ENCODE results near the gene SETSIP.
"Not testable (repeated sequence)": the region's sequence is repeated elsewhere in the genome, so short reads cannot be mapped to it uniquely, and the experiment has no call there.

Gene SETSIP

DNA sequence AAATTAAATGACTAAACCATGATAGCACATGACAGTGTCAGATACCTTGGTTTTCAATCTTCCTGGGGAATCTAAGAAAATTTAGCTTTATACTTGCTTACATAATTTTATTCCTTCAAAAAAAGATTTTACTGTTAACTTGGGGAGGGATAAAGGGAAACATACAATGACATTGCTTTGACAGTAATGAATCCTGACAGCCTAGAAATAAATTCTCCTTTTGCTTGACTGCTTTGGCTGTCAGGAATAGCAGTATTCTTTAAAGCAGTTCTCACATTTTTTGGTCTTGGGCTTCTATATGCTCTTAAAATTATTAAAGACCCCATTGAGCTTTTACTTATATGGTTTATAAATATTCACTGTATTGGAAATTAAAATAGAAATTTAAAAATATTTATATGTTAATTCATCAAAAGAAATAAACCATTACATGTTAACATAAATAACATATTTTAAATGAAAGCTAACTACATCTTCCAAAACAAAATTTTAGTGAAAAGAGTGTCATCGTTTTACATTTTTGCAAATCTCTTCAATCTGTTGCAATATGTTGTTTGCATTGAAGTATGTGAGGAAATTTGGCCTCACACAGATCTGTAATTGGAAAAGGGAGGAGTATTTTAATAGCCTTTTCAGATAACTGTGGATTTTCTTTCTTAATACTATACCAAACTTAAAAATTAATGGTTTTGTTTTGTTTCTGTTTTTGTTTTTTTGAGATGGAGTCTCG lies 29.3 kb downstream of the SETSIP start:
- no peak for DNase-seq

DNA sequence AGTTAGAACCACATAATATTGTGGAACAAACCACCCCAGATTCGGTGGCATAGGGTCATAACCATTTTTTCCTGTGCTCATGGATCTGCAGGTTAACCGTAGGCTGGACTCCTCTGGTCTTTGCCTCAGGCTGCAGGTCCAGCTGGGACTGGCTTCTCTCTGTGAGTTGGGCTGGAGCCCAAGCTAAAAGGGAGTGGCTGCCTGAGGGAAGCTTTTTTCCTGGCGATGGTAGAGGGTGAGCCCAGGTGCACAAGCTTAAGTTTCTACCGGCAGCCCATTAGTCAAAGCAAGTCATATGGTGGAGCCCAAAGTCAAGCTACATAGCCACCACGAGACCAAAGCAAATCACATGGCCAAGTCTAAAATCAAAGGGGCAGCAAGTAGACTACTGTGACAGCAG lies 31.6 kb downstream of the SETSIP start:
- no peak for DNase-seq

DNA sequence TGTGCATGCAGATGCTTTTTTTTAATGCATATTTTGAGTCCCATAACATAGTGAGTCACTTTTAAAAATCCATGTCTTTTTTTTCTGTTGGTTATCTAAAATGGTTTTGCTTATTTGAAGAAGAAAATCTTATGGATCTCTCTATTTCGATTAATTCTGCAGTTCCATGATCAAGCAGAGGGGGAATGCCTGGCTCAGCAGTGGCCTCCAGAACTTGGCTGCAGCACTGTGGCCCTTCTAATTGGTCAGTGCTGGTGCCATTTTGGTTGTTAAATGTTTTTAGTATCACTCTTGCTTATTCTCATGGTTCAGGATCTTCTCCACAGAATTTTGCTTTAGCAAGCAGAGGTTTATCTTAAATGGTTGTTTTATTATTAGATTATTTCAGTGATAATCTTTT lies 34.2 kb downstream of the SETSIP start:
- DNase-seq = no peak

- DNase-seq = no peak
Observed at GRCh38 chr1:92038695-92039346, 36.4 kb downstream of the SETSIP start.

- DNase-seq = no peak
Observed at GRCh38 chr1:92037400-92037799, 37.8 kb downstream of the SETSIP start.

GRCh38 chr1:92031281-92032110 lies 43.7 kb downstream of the SETSIP start:
- DNase-seq = no peak

- DNase-seq = no peak
Observed at GRCh38 chr1:92030656-92031107, 44.5 kb downstream of the SETSIP start.

- no peak for DNase-seq
Observed at GRCh38 chr1:92029241-92029922, 45.8 kb downstream of the SETSIP start.

GRCh38 chr1:92026806-92027205 lies 48.4 kb downstream of the SETSIP start:
- DNase-seq = no peak

GRCh38 chr1:92026042-92026441 lies 49.2 kb downstream of the SETSIP start:
- not testable (repeated sequence) for DNase-seq

Measured in CD4-positive, alpha-beta T cell treated with Interleukin-15 for 1 hour (primary cell).